ENCODE results near the gene TCF7L1.
"Not testable (repeated sequence)": the region's sequence is repeated elsewhere in the genome, so short reads cannot be mapped to it uniquely, and the experiment has no call there.

- not testable (repeated sequence) for TF ChIP-seq SUZ12 (IDR thresholded peaks at IDR 0.05; ENCODE audit: extremely low read depth, insufficient read depth, insufficient read length); ZNF274 (IDR thresholded peaks at IDR 0.05; ENCODE audit: low read depth, low read length)
Measured at GRCh38 chr2:85126462-85126861, 6.7 kb upstream of the TCF7L1 start.

All from NT2/D1 (cell line).